T-helper 17 cell (primary cell): Measurements from ENCODE around the gene C17orf107. TPM values are rescaled to one million over a fixed set of nuclear protein-coding genes. Genes with fewer than 3 reads are reported as not detected.

ENCODE experiments used
- ATAC-seq: fragments of 150-1000 bp; cut with Tn5 transposase; 2 replicates; pipeline ENCODE4 v1.10.0; 2021; ENCODE audit warnings: mild to moderate bottlenecking, moderate library complexity
- DNase-seq, 3 donors: peaks; one replicate each; pipeline versions ENCODE4 v3.0.0 to v3.0.0-alpha.2; 2020 to 2021
- H3K9me3 ChIP-seq: one replicate; pipeline ENCODE4 v1.7.0; 2013; ENCODE audit warnings: low read length, mild to moderate bottlenecking; ENCODE audit not compliant: control insufficient read depth, poor library complexity, severe bottlenecking
- H3K27ac Mint-ChIP-seq: one replicate; pipeline ENCODE4 v1.8.0; 2022; ENCODE audit warnings: mild to moderate bottlenecking, moderate library complexity, mixed read lengths
- H3K27me3 Mint-ChIP-seq: one replicate; pipeline ENCODE4 v1.8.0; 2022; ENCODE audit warnings: mixed read lengths
- H3K36me3 Mint-ChIP-seq: one replicate; pipeline ENCODE4 v1.8.0; 2022; ENCODE audit warnings: low read depth, mixed read lengths
- H3K4me1 Mint-ChIP-seq: one replicate; pipeline ENCODE4 v1.8.0; 2022; ENCODE audit warnings: mild to moderate bottlenecking, mixed read lengths
- H3K4me3 Mint-ChIP-seq: one replicate; pipeline ENCODE4 v1.8.0; 2022; ENCODE audit warnings: mild to moderate bottlenecking, moderate library complexity, mixed read lengths
- total RNA-seq, 4 donors: library from RNA in 2 of 4; stranded (reverse) in 2 of 4; gene quantifications; one replicate each; pipeline ENCODE4 v1.2.3 and lab custom pipeline; 2022 to 2026

Gene C17orf107
- total RNA-seq, 2 donors from 2014 or later = 10.7 to 12.8 TPM

DNA sequence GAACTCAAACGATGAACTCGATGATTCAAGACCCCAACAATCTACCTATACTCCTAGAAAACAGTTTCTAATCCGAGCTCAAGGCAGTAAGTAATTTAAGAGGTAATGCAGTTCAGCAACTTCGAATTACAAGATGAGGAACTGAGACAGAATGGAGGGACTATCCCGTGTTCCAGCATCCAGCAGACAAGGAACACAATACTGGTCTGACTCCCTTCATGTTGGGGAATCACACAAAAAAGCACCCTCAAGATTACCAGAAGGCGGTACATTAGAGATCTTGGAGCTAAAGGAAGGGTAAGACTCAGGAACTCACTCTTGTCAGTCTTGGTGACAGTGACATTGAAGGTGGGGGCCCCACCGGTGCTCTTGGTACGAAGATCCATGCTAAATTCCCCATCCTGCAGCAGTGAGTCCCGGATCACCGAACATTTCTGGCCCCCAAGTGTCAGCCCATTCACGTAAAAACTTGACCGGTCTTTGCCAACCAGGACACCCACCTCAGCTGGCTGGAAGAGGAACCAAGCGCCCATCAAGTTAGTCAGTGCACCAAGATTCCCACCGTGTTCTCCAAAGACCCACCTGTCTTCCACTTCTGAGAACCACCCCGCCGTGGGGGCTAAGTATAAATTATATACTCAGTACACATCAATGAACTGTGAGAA is 47.1 kb downstream of the C17orf107 start:
- H3K9me3 ChIP-seq = no peaks in the 10 kb centered on the region
- Mint-ChIP-seq H3K36me3 (peaks cover 22% of the 10 kb centered on the region), H3K4me3 (peak overlapping the region; percentile 100), H3K27ac (peak overlapping the region; percentile 93), H3K27me3 (no peaks in the 10 kb centered on the region), H3K4me1 (peaks cover 61% of the 10 kb centered on the region)
- no peak for DNase-seq
- ATAC-seq = no peak

DNA sequence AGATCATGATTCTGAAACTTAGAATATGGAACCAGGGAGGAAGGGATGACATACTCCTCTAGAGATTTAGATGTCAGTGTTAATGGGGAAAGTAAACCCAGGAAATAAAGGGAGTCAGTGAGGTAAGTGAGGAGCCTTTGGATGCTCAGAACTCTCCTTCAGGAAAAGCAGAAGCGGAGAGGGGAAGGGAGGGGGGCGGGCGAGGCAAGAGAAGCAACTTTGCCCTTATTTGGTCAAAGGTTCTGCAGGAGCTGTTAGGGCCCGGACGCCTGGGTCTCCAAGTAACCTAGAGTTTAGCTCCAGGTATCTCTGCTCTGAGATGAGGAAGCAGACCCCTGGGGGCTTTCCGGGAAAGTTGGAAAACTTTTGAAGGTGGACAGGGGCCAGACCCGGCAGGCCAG is 47.7 kb downstream of the C17orf107 start:
- Mint-ChIP-seq H3K4me3 (peak overlapping the region; percentile 100), H3K27me3 (no peaks in the 10 kb centered on the region), H3K27ac (peak overlapping the region; percentile 93), H3K4me1 (peaks cover 56% of the 10 kb centered on the region), H3K36me3 (peaks cover 19% of the 10 kb centered on the region)
- DNase-seq (no peak), ATAC-seq (no peak)
- H3K9me3 ChIP-seq = no peaks in the 10 kb centered on the region

DNA sequence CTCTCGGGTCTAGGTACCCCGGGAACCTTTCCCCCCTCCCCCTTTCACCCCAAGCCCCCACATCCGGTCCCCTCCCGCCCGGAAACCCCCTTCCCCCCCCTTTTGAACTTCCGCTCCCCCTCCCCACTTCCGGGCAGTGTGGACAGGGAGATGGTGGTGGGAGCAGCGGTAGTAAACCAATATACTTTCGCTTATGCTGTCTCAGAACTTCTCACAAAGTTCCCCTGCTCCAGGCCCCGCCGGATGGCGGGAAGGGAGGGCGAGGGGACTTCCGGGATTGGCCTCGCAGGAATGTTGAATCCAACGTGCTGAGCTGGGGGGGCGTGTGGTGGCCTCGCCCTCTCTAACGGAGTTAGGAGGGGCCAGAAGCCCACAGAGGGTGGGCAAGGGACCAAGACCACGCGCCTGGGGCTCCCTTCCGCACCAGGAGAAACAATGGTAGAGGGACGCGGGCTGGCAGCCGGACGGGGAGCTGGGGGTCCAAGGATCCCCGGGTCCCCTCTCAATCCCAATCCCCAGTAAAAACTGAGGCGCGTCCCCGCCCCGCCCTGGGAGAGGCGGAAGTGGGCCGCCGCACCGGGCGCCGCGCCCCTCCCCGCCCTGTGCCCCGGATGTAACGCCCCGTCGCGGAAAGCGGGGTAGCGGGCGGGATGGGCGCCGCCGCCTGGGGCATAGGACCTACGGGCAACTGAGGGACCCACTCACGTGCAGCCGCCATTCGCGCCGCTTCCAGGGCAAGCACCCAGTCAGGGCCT is 48.3 kb downstream of the C17orf107 start:
- H3K4me1 Mint-ChIP-seq = peaks cover 50% of the 10 kb centered on the region
- H3K36me3 Mint-ChIP-seq = peaks cover 19% of the 10 kb centered on the region
- peak overlapping the region; percentile 100 for H3K4me3 Mint-ChIP-seq
- H3K27me3 Mint-ChIP-seq = no peaks in the 10 kb centered on the region
- ATAC-seq = peak; percentile 28
- peak; percentile 50 to 61 (median 55) for DNase-seq
- H3K27ac Mint-ChIP-seq = peak overlapping the region; percentile 93
- H3K9me3 ChIP-seq = no peaks in the 10 kb centered on the region

DNA sequence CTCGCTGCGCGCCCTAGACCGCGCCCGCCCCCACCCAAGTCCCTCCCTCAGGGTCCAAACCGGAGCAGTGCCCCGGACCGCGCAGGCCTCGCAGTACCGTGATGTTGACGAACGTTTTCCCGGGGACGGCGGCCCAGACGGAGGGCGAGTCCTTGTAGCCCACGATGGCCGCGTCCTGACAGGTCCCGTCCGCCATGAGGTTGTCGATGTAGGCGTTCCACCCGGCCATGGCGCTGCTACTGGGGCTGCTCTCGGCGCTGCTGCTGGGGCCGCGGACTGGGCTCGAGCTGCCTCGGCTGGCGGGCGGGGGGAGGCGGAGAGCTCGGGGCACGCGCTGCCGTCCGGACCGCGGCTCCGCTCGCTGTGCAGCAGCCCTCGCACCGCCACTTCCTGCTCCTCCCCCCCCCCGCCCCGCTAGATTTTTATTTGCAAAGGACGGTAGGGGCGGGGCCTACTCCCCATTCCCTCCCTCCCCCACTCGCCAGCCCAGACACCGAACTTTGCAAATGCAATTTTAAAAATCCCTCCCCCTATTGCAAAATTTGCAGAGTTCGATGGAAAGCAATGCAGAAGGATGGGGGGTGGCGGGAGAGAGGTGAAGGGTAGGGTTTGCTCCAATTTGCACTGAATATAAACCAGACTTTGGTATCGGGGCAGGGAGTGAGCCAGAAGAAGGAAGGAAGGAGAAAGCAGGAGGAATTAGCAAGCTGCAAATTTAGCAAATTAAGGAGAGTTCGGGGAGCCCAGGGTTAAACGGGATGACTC is 49.0 kb downstream of the C17orf107 start, which contains the start of gene PFN1:
TSS of gene PFN1 (minus strand) at position 365 of the 765 bp plus-strand sequence. CDS start at position 229, 136 bp downstream.
- peak within 1 kb of the TSS; percentile 96 for H3K27ac Mint-ChIP-seq
- DNase-seq = peak; percentile 73 to 86 (median 79)
- H3K36me3 Mint-ChIP-seq = peaks cover 19% of the 10 kb centered on the region
- no peaks in the 10 kb centered on the region for H3K9me3 ChIP-seq
- ATAC-seq = peak; percentile 64
- peaks cover 43% of the 10 kb centered on the region for H3K4me1 Mint-ChIP-seq
- no peaks in the 10 kb centered on the region for H3K27me3 Mint-ChIP-seq
- peak within 1 kb of the TSS; percentile 100 for H3K4me3 Mint-ChIP-seq

DNA sequence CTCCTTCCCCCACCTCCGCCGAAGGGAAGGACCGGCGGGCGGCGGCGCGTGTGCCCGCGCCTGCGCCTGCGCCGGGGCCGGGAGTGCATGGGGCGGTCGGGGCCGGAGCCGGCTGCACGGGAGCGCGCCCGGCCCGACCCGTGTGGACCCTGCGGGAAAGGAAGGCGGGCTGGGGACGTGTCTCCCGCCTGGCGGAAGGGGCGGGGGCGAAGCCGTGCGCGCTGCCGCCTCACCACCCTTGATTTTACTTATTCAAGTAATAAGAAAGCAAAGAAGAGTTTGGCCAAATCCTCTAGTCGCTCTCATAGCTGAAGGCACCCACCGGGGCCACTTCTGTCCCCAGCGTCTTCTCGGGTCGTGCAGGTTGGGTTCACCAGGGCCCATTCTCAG is 49.6 kb downstream of the C17orf107 start:
- H3K9me3 ChIP-seq = no peaks in the 10 kb centered on the region
- H3K4me1 Mint-ChIP-seq = peaks cover 41% of the 10 kb centered on the region
- peak overlapping the region; percentile 100 for H3K4me3 Mint-ChIP-seq
- no peaks in the 10 kb centered on the region for H3K27me3 Mint-ChIP-seq
- ATAC-seq = peak; percentile 50
- H3K36me3 Mint-ChIP-seq = peaks cover 19% of the 10 kb centered on the region
- H3K27ac Mint-ChIP-seq = peak overlapping the region; percentile 96
- DNase-seq = peak; percentile 54 to 64 (median 62)

DNA sequence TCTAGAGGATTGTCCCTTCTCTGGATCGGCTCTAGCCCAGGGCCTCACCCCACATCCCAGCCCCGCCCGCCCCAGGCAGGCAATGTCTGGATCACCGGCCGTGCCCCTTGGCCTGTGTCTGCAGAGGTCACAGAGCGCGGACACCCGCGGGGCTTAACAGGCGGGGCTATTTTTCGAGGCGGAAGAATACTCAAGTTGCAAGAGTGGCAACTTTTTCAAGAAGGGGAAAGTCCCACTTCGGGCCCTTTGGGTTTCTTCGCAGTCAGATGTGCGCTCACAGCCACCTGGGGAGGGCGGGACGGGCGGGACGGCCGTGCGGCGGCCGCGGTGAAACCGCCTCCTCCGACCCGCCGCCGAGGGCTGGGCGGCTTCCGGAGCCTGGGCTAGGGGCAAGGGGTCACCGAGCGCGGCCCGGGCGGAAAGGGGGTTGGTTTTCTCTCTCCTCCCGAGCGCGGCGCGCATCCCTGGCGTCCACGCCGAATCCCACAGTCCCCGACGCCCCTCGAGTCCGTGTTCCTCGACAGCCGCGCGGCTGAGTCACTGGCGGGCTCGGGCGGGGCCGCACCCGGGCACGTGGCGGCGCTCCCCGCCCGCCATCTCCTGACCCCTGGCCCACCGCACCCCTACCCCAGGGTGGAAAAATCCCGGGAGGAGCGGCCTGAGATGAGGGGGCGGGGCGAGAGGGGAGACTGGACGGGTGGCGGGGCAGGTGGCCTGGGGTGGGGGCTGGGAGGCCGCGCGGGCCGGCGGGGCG is 50.2 kb downstream of the C17orf107 start:
- Mint-ChIP-seq H3K4me1 (peaks cover 36% of the 10 kb centered on the region), H3K27me3 (no peaks in the 10 kb centered on the region), H3K4me3 (peak overlapping the region; percentile 100), H3K27ac (peak overlapping the region; percentile 96), H3K36me3 (peaks cover 15% of the 10 kb centered on the region)
- peak; percentile 60 to 66 (median 63) for DNase-seq
- ATAC-seq = peak; percentile 60
- H3K9me3 ChIP-seq = no peaks in the 10 kb centered on the region

DNA sequence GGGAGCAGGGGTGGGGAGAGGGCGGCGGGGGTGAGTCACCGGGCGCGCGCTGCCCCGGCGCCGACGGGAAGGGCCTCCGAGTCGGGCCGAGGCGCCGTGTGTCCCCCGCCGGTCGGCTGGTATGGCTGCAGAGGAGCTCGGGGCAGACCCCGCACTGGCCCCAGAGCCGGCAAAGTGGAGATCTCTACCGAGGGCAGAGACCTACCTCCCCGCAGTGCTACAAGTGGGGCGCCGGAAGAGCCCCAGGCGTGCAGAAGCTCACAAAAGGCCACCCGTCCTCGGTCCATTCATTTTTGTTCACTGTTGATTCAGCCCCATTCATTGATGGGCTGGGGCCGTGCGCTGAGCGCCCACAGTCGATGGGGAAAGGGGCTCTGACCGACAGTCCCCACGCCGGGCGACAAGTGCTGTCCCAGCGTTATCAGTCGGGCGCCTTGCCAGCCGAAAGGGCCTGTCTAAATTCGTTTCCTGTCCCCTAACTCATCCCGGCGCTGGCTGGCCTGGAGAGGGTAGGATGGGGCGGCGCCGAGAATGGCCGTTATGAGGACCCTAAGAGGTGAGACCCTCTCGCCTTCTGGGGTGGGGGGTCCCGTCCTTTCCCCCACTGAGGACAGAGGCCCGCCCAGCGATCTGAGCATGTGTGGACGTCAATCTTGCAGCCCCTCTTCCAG is 50.9 kb downstream of the C17orf107 start:
- DNase-seq (no peak), ATAC-seq (peak; percentile 2)
- Mint-ChIP-seq H3K4me3 (peak overlapping the region; percentile 100), H3K27ac (peak overlapping the region; percentile 79), H3K4me1 (peaks cover 29% of the 10 kb centered on the region), H3K27me3 (no peaks in the 10 kb centered on the region), H3K36me3 (peaks cover 12% of the 10 kb centered on the region)
- no peaks in the 10 kb centered on the region for H3K9me3 ChIP-seq

DNA sequence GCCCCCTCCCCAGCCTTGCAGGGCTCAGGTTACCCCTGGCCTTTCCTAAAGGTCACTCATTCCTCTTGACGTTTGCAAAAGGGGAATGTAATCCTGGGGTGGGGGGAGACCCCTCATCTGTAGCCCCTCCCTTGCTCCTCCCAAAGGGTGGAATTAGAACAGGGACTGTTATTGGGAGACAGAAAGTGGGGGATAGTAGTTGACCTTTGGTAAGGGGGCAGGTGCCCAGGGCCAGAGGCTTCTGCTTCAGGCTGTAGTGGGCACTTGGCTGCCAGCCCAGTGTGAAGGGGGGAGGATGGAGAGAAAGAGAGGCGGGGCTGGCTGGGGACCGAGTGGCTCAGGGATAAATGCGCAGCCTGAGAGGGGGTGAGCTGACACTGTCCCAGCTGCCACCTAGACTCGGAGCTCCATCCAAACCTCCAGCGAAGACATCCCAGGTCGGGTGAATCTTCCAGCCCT is 51.4 kb downstream of the C17orf107 start, which contains the start of gene ENO3:
TSS of gene ENO3 (plus strand) at position 374 of the 459 bp plus-strand sequence. CDS start 711 bp downstream, outside the sequence.
- H3K27ac Mint-ChIP-seq = peak within 1 kb of the TSS; percentile 79
- peak within 1 kb of the TSS; percentile 100 for H3K4me3 Mint-ChIP-seq

DNA sequence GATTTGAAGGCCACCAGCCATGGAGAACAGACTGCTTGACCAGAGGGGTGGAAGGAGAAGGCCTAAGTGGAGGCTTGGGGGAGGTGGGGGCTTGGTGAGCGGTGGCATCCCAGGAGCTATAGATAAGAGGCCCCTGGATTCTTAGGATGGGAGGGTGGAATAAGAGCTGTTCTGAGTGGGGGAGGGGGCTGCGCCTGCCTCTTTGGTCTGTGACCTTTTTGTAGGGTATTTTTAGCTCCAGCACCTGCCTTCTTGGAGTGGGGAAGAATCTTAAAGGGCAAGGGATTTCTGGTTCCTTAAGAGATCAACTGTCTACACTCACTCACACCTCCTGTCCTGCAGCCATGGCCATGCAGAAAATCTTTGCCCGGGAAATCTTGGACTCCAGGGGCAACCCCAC is 52.1 kb downstream of the C17orf107 start:
- H3K27ac Mint-ChIP-seq = peak overlapping the region; percentile 79
- H3K4me3 Mint-ChIP-seq = peak overlapping the region; percentile 21
- ATAC-seq (no peak), DNase-seq (no peak)
- H3K27me3 Mint-ChIP-seq = no peaks in the 10 kb centered on the region
- peaks cover 22% of the 10 kb centered on the region for H3K4me1 Mint-ChIP-seq
- H3K9me3 ChIP-seq = no peaks in the 10 kb centered on the region
- H3K36me3 Mint-ChIP-seq = peaks cover 7% of the 10 kb centered on the region

More for the DNA sequence above, 51.4 kb downstream of the C17orf107 start, which contains the start of gene ENO3:
- Mint-ChIP-seq H3K36me3 (peaks cover 7% of the 10 kb centered on the region), H3K4me1 (peaks cover 23% of the 10 kb centered on the region), H3K27me3 (no peaks in the 10 kb centered on the region)
- DNase-seq (no peak), ATAC-seq (no peak)
- H3K9me3 ChIP-seq = no peaks in the 10 kb centered on the region
